HG03432 (cell line): ENCODE results near the gene IMMP2L.

ENCODE experiments used
- ATAC-seq: cut with Tn5 transposase; IDR thresholded peaks from one replicate; pipeline ENCODE4 v1.9.1; 2021; ENCODE audit warnings: mild to moderate bottlenecking, moderate library complexity; ENCODE audit not compliant: unreplicated experiment

The IMMP2L gene

GRCh38 chr7:111113263-111114017 lies 448.9 kb downstream of the IMMP2L start:
- peak; percentile 77 for ATAC-seq

- ATAC-seq = no peak
These were observed 449.9 kb downstream of the IMMP2L start for GRCh38 chr7:111112439-111112838.

- no peak for ATAC-seq
These were observed 453.8 kb downstream of the IMMP2L start for GRCh38 chr7:111108496-111108895.

- ATAC-seq = no peak
These were observed 454.3 kb downstream of the IMMP2L start for GRCh38 chr7:111108000-111108399.

- ATAC-seq = no peak
These were observed 454.7 kb downstream of the IMMP2L start for GRCh38 chr7:111107579-111107978.

GRCh38 chr7:111105269-111105668 lies 457.0 kb downstream of the IMMP2L start:
- no peak for ATAC-seq

- ATAC-seq = peak; percentile 57
These were observed 457.6 kb downstream of the IMMP2L start for GRCh38 chr7:111104710-111105109.

GRCh38 chr7:111103678-111104274 lies 458.5 kb downstream of the IMMP2L start:
- peak; percentile 60 for ATAC-seq

- ATAC-seq = no peak
These were observed 459.2 kb downstream of the IMMP2L start for GRCh38 chr7:111103136-111103535.

GRCh38 chr7:111101856-111102646 lies 460.2 kb downstream of the IMMP2L start:
- ATAC-seq = no peak

- peak; percentile 8 for ATAC-seq
These were observed 463.4 kb downstream of the IMMP2L start for GRCh38 chr7:111098926-111099250.

GRCh38 chr7:111098011-111098925 lies 464.0 kb downstream of the IMMP2L start:
- ATAC-seq = peak; percentile 83

GRCh38 chr7:111096997-111097396 lies 465.3 kb downstream of the IMMP2L start:
- no peak for ATAC-seq

GRCh38 chr7:111094419-111094818 lies 467.9 kb downstream of the IMMP2L start:
- no peak for ATAC-seq

- no peak for ATAC-seq
These were observed 468.8 kb downstream of the IMMP2L start for GRCh38 chr7:111093496-111093895.

- peak; percentile 64 for ATAC-seq
These were observed 469.7 kb downstream of the IMMP2L start for GRCh38 chr7:111092406-111093236.

GRCh38 chr7:111091593-111092358 lies 470.5 kb downstream of the IMMP2L start:
- peak; percentile 35 for ATAC-seq

GRCh38 chr7:111090846-111091245 lies 471.4 kb downstream of the IMMP2L start, which contains the start of gene LRRN3:
LRRN3 (plus strand) TSS chr7:111091127; CDS start chr7:111122773, 31,646 bp downstream.
- ATAC-seq = no peak

GRCh38 chr7:111089822-111090426 lies 472.4 kb downstream of the IMMP2L start:
- ATAC-seq = peak; percentile 44
